GM18907 (cell line): ENCODE measurements around the gene DIP2C.
"Not testable (repeated sequence)": the region's sequence is repeated elsewhere in the genome, so short reads cannot be mapped to it uniquely, and the experiment has no call there.

Source experiments
- ATAC-seq: cut with Tn5 transposase; IDR thresholded peaks from one replicate; pipeline ENCODE4 v1.9.1; 2021; ENCODE audit warnings: mild to moderate bottlenecking, moderate library complexity; ENCODE audit not compliant: unreplicated experiment

Gene DIP2C

DNA sequence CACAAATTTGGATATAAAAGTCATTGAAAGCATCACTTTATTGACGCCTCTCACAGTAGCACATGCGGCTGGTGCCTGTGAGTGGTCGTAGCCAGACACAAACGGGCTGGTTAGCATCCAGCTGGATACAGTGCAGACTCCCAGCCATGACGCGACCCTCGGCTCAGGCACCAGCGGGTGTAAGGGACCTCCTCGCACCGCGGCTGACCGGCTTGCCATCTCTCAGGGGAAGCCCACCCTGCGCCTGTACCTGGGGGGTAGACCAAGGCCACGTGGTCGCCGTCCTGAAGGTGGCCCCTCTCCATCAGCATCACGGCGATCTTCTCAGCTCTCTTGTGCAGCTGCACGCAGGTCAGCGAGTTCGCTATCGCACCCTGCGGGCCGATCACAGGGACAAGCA is 340.4 kb downstream of the DIP2C start:
- ATAC-seq, result no peak

DNA sequence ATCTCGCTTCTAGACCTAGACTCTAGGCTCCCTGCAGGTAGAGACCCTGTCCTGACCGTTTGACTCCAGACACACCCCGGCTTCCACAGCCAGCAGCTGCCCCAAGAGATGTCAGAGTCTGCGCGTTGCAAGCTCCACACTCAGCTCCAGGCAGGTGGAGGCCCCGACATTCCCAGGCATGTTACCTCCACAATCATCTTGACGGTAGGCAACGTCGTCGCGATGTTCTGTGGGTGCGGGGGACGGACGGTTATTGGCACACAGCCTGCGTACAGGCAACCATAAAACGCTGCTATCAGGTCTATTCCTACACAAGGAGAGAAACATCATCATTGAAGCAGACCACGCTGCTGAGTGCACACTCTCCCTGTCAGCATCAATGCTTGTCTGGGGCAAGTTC is 341.0 kb downstream of the DIP2C start:
- no peak for ATAC-seq

DNA sequence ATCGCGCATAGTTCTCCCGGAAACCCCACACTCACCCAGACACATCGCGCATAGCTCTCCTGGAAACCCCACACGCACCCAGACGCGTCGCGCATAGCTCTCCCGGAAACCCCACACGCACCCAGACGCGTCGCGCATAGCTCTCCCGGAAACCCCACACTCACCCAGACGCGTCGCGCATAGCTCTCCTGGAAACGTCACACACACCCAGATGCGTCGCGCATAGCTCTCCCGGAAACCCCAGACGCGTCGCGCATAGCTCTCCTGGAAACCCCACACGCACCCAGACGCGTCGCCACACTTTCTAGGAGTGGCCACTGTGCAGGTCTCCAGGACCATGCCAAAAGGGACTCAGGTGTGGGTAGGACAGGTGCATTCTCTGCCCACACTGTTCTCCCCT is 341.7 kb downstream of the DIP2C start:
- ATAC-seq, result not testable (repeated sequence)

DNA sequence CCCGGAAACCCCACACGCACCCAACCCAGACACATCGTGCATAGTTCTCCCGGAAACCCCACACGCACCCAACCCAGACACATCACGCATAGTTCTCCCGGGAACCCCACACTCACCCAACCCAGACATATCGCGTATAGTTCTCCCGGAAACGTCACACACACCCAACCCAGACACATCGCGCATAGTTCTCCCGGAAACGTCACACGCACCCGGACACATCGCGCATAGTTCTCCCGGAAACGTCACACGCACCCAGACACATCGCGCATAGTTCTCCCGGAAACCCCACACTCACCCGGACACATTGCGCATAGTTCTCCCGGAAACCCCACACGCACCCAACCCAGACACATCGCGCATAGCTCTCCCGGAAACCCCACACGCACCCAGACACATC is 342.3 kb downstream of the DIP2C start:
- ATAC-seq, result not testable (repeated sequence)

DNA sequence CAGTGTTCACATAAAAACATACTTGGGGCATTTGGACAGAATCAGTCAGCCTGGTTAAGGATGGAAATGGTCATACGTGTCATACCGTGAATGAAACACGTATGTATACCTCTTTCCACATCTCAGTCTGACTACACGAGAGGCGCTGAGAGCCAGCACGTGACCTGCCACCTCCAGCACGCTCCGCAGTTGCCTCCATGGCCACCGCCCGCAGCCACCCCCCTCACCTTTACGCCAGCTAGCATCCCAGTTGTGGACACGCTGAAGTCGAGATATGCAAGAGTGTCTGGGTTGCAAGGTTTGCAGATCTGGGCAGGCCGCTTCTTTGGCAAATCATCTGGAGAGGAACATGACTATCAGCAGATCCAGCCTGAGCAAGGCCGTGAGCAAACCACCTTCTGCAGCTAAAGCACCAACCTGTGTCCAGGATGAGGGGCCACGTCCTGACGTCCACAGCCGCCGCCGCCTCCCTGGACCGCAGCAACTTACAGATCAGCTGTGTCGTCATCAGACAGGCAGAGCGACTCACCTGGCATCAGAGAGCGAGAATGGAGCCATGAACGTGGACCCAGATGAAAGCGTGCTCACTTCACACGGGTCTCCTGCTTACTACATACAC is 344.8 kb downstream of the DIP2C start:
- ATAC-seq, result no peak

DNA sequence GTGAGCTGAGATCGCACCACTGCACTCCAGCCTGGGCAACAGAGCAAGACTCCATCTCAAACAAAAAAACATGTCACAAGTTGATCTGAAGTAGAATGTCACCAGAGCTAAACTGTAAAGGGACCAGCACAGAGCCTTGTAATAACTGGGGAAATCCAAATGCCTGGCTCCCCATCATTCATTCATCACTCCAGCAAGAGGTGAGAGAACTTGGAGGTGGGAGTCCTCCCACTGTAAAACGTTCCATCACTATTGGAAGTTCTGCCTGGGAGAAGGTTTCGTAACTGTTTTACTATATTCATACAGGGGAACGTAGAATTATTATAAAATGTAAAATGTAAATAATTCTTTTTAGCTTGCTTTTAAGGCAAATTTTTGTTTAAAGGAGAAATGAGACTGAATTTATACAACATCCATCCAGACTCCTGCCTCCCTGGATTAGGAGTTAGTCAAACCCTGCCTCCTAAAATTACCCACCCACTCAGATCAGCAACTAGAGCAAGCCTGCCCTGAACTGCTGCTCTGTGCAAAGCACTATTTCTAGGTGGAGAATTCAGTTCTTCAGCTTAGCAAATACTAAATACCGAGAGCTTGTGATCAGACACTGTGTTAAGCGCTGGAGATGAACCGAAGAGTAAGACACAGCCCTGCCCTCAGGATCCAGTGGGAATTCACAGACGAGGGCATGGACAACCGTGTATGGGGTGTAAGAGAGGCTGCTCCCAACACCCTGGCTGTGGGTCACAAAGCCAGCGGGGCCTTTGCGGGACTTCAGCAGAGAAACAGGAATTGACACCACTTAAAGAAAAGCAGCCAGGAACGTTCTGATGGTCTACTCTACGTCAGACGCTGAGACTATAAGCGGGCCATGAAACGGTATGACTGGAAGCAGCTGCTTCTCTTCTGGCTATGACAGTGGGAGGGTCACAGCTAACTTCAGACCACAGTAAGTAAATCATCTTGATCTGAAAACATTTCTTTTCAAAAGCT is 345.9 kb downstream of the DIP2C start:
- no peak for ATAC-seq

DNA sequence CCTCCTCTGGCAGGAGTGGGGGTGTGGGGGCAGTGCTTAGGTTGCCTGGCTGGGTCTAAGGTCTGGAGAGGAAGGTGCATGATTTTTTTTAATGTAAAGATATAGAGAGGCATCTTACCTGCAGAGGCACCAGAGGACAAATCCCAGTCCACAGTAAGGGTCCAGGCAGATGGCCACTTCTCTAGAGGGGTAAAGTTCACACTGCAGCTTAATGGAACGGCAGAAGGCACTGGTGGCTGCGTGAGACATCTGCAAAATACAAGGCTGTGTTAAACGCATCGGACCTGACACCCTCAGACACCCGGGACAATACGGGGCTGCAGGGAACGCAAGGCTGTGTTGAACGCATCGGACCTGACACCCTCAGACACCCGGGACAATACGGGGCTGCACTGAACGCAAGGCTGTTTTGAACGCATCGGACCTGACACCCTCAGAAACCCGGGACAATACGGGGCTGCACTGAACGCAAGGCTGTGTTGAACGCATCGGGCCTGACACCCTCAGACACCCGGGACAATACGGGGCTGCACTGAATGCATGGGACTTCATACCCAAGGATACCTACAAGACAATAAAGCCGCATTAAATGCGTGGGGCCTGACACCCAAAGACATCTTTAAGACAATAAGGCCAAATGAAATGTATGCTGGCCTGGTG is 348.3 kb downstream of the DIP2C start:
- ATAC-seq, result no peak

DNA sequence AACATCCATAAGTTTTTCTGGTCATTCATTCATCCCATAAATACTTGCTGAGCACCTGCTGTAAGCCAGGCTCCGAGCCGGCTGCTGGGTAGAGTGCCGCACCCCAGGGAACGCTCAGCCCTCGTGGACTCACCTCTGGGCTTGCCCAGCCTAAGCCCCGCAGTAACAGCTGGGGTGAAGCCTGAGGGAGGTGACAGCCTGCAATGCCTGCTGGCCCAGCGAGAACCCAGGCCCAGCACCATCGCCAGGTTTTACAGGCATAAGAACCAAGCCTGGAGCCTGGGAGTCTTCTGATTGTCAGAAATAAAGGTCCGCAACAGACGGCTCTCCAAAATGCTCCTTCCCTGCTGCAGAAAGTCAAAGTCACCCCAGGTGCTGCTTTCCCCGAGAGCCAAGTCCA is 348.8 kb downstream of the DIP2C start:
- ATAC-seq, result no peak

DNA sequence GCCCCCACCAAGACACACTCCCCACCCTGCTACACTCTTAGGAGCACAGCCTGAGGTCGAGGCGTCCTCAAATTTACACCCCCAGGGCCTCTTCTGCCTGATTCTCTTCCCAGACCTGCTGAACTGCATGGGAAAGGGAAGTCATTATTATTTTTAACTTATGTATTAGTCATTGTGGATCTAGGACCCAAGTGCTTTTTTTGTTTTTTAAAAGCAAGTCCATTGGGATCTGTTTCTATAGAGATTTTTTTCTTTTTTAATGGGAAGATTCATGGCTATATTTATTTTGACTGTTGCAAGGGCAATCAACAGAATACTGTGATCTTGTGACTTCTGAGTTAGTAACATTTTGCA is 350.5 kb downstream of the DIP2C start:
- ATAC-seq, result no peak

DNA sequence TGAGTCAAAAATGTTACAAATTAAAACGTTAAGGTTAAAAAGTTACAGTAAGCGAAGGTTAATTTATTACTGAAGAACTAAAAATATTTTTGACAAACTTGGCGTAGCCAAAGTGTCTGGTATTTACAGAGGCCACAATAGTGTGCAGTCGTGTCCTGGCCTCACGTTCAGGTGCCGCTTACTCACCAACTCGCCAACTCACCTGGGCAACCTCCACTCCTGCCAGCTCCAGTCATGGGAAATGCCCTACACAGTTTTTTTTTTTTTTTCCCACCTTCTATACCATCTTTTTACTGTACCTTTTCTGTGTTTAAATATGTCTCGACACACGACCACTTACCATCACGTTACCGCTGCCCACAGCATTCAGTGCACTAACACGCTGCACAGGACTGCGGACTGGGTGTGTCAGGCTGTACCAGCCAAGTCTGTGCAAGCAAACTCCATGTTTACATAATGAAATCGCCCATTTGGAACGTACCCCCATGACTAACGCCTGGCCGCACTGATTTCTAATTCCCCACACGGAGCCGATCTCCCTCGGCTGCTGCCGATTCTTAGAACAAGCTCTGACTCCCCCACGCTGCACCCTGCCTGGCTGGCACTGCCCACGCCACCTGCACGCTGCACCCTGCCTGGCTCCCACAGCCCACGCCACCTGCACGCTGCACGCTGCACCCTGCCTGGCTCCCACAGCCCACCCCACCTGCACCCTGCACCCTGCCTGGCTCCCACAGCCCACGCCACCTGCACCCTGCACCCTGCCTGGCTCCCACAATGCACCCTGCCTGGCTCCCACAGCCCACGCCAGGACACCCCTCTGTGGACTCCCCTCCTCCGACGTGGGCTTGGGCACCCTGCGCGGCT is 351.1 kb downstream of the DIP2C start:
- no peak for ATAC-seq

DNA sequence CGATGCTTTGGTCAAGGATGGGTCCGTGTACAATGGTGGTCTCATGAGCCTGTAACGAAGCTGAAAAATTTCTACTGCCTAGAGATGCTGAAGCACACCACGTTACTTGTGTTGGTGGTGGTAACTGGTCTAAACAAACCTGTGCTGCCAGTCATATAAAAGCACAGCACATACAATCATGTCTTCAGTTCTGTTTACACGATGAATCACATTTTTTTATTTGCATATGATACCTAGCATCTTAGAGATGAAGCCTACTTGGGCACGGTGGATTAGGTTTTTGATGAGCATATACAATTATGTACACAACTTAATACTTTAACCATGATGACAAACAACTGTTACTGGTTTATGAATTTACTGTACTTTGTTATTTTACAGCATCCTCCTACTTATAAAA is 353.2 kb downstream of the DIP2C start:
- no peak for ATAC-seq

DNA sequence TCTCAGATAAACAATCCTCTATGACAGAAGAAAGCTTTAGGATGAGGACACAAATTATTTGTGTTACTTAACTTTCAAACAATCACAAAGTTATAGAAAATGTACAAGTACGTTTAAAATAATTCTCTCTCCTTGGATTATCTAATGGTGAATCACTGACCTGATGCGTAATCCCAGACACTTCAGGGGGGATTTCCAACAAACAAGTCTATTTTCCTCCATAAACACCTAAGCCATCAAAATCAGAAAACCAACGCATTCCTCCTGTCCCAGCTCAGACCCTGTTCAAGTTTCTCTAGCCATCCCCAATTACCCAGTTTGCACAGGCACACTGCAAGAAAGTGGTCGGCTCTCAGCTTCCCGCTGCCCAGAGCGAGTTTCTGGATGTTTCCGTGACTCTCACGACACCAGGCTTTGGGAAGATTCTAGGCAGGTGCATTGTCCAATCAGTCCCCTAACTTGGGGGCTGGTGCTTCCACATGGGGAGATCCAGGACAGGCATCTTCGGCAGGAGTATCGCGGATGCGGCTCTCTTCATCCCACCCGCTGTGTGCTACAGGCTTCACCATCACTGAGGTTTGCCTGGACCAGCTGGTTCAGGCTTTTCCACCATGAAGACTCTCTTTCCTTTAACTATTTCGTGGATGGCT is 354.2 kb downstream of the DIP2C start:
- ATAC-seq, result no peak

DNA sequence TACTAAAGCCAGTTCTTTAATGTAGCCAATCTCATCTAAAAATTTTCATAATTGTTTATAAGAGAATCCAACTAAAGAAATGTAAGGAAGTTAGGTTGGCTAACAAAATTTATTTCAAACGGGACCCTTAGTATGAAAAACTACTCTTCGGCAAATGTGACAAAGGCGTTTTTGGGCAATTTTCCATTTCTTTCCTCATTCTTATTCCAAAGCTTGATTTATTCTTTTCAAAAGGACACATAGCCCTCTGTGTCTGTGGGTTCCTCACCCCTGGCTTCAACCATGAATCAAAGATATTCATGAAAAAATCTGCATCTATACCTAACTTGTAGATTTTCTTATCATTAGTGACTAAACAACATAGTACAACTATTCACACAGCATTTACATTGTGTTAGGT is 358.3 kb downstream of the DIP2C start:
- ATAC-seq, result no peak

DNA sequence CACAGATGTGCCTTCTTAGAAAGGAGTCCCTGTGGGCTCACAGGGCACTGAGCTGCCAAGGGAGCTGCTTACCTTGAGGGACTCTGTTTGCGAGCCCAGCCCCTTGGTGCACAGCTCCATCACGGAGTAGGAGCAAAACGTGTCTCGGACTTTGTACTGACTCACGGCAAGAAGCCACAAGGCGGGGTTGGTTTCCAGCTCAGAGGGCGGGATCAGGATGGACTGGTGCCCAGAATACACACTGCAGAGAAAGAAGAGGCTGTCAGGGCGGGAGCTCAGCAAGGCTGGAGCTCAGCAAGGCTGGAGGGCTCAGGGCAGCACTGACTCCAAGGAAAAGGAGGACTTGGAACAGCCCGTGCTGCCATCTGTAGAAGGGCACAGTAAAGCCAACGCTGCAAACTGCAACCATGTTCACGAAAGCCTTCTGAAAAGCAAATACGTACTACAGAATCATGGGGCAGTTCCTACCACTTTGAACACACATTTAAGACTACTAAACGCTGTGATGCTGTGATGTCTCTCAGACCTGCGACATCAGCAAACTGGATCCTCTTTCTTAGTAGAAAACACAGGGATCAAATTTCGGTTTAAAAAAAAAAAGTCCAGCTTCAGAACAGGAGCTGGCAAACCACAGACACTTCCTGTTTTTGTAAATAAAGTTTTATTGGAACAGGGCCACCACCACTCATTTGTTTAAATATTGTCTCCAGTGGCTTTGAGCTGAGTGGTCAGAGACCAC is 359.9 kb downstream of the DIP2C start:
- no peak for ATAC-seq

DNA sequence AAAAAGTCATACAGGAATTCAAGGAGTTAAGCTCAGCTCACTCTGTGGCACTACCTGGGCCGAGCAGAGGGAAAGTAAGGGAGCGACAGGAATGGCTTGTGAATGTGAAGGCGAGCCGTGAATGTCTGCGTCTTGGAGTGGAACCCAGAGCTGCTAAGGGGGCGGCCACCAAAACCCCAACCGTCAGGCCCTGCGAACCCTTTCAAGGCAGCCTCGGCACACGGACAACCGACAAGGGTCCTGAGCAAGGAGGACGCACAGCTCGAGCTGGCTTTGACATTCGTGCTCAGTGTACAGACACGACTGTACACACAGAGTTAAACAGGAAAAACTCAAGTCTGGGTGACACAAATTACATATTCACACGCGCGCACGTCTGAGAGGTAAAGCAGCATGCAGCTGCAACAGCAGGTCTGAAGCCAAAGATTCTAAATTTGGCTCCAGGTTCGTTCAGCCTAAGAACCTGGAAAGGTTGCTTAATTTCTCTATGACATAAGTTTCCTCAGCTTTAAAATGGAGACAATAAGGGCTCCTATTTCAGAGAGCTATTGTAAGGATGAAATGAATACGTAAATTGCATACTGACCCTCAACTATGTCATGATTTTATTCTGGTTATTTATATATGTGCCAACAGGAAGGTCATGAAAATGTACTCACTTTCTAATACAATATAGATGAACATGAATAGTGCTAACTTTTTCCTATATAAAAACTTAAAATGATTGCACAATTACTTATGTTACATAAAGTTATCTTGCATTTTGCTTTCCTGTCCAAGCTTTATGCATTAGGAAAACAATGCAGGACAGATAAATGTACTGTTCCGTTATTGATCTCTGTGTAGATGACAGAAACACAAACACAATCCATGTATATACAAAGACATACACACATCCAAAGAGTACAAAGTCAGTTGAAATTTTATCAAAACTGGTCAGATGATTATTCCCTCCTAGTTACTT is 361.3 kb downstream of the DIP2C start:
- ATAC-seq, result no peak

DNA sequence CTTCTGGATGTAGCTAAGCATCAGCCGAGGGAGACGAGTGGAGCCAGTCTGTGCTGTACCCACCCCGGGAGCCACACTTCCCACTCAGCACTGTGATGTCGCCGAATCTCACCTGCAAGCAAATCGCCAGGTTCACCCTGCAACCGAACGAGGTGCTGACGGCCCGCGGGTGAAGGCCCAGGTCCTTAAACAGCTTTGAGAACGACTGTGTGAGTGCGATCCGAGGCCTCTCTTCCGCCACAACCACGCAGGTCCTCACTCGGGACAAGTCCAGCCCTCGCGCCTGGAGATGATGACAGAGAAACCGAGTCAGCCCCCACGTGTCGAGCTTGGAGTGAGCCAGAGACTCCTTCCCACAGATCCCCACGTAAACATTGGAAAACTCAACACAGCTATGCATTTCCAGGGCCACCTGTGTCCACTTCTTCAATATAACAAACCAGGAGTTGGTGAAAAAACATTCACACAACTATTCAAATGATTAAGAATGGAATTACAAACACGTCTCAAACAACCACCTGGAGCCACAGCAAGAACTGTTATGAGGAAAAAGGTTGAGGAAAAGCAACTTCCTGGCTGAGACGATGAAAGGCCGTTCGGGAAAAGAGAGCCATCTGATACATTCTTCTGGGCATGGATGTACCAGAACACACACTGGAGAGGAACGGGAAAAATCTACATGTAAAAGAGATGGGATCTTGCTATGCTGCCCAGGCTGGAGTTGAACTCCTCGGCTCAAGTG is 362.4 kb downstream of the DIP2C start:
- no peak for ATAC-seq

DNA sequence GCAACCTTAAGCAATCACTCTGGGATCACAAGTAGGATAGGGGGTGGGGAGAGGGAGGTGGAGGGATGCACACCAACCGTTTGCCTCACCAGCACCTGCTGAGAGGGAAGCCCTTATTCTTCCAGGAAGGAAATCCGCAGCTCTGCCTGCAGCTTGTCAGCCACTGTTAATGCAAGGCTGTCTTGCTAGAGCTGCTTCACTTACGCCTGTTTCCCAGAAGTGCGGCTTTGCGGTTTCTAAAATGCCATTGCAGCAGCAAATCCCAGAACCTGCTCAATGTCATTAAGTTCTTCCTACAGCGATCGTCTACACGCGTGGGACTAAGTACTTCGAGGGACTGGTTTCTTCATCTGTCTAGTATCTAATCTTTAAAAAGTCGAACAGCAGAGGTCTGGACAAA is 363.1 kb downstream of the DIP2C start:
- no peak for ATAC-seq

DNA sequence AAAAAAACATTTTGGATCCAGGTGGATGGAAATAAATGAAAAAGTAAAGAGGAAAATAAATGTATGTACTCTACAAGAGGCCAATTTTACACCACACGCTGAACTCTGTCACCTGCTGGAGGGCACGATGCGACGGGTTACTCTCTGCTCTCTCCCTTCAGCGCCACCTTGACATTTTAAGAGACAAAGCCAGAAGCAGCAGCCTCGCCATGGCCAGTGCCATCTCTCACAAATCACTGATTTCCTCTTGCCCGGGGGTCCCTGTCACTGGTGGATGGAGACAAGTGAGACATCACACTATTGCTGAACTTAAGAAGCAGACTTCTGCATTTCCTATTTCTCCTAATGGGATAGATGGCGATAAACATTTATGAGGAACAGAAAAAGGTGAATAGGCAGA is 364.2 kb downstream of the DIP2C start:
- ATAC-seq, result no peak
